Stimulated activated CD8-positive, alpha-beta memory T cell treated with anti-CD3 and anti-CD28 coated beads, Interleukin-2, amount 100 ng/mL, for 1 hour (primary cell): ENCODE results near the gene TMEM266.

ENCODE experiments used
- DNase-seq, 2 donors: peaks; one replicate each; pipeline ENCODE4 v3.0.0-alpha.2; 2020; ENCODE audit warnings: low read depth in 2 of 2

Gene TMEM266

GRCh38 chr15:76203346-76204108, 143.7 kb downstream of the TMEM266 start:
- DNase-seq: no peak

- DNase-seq: no peak
Measured at GRCh38 chr15:76204109-76204845, 144.5 kb downstream of the TMEM266 start.

GRCh38 chr15:76204916-76205460, 145.2 kb downstream of the TMEM266 start:
- no peak for DNase-seq

- DNase-seq: no peak
Measured at GRCh38 chr15:76206325-76206976, 146.7 kb downstream of the TMEM266 start.

GRCh38 chr15:76208084-76208785, 148.4 kb downstream of the TMEM266 start:
- no peak for DNase-seq

- no peak for DNase-seq
Measured at GRCh38 chr15:76208786-76209424, 149.1 kb downstream of the TMEM266 start.

GRCh38 chr15:76209523-76209922, 149.7 kb downstream of the TMEM266 start:
- no peak for DNase-seq

- no peak for DNase-seq
Measured at GRCh38 chr15:76209942-76210341, 150.2 kb downstream of the TMEM266 start.

GRCh38 chr15:76215634-76216033, 155.8 kb downstream of the TMEM266 start:
- no peak for DNase-seq

- no peak for DNase-seq
Measured at GRCh38 chr15:76217029-76217881, 157.5 kb downstream of the TMEM266 start.

GRCh38 chr15:76217882-76218217, 158.1 kb downstream of the TMEM266 start:
- no peak for DNase-seq

- no peak for DNase-seq
Measured at GRCh38 chr15:76221085-76221767, 161.4 kb downstream of the TMEM266 start.

- DNase-seq: no peak
Measured at GRCh38 chr15:76222159-76222558, 162.4 kb downstream of the TMEM266 start.

- DNase-seq: no peak
Measured at GRCh38 chr15:76223521-76223920, 163.7 kb downstream of the TMEM266 start.

- no peak for DNase-seq
Measured at GRCh38 chr15:76229266-76229665, 169.5 kb downstream of the TMEM266 start.

- DNase-seq: no peak
Measured at GRCh38 chr15:76233921-76234320, 174.1 kb downstream of the TMEM266 start.

GRCh38 chr15:76234337-76234889, 174.6 kb downstream of the TMEM266 start:
- no peak for DNase-seq

GRCh38 chr15:76235186-76235826, 175.5 kb downstream of the TMEM266 start:
- DNase-seq: no peak

- no peak for DNase-seq
Measured at GRCh38 chr15:76236350-76236749, 176.6 kb downstream of the TMEM266 start.
